Measurements from ENCODE around the gene LONP1. TPM values are rescaled to one million over a fixed set of nuclear protein-coding genes. Genes with fewer than 3 reads are reported as not detected.

The LONP1 gene
- total and polyA plus RNA-seq, 2 of the 8 experiments (the other 6 are each of a cell fraction or from before 2014, with no cell fraction given), result 98.1 to 117 TPM

DNA sequence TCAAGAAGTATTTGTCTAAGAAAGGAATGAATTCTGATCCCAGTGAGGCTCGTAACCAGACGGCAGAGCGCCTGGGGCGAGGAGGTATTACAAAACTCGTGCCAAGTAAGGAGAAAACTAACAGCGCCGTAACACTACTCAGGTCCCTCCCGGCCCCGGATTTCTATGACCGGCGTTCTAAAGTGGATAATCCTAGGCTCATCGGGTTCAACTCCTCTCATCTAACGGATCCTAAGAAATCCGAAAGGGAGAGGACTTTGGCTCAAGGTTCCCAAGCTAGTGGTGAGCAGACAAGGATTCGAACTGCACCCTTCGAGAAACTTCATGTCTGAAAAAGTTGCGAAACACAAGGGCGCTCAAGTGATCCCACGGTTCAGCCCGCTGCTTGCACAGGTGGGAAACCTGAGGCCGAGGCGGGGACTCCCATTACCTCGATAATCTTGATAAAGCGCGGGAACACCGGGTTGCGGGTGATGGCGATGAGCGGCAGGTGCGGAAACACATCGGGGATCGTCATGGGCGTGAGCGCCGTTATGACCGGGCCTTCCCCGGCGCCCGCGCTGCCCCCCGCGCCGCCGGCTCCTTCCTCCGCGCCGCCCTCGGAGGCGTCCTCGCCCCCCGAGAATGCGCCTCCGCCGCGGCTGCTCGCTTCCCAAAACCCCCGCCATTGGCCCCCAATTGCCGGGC is 529 bp downstream of the LONP1 start:
- no peak overlapping the region for H3K18ac ChIP-seq (ENCODE audit: extremely low read depth, low read length)
- H3K9me3 ChIP-seq (ENCODE audit: insufficient read depth in 2 of 2, low read depth in 1 of 2, low read length in 1 of 2), result no peaks in the 10 kb centered on the region
- H2BK120ac ChIP-seq (replicated peaks; ENCODE audit: low read depth, low read length), result no peak overlapping the region
- ChIA-PET CTCF (ENCODE audit: partially characterized antibody) (interaction anchor here (0.6 to 4.0 kb wide), 5 partner anchors 23 to 370 kb away, joined by 3 to 17 read pairs (median 3); partner anchors contain the start of gene RPL36), POLR2A (ENCODE audit: partially characterized antibody) (interaction anchor here (0.6 to 22.4 kb wide), 33 partner anchors 7 to 1664 kb away, joined by 3 to 620 read pairs (median 5); partner anchors contain the start of genes DUS3L, FUT3, RPL36 and SAFB)
- peaks cover 6 to 13% of the 10 kb centered on the region in 2 experiments for H4K20me1 ChIP-seq (replicated peaks in 1 of 2; ENCODE audit: control insufficient read depth in 1 of 2, insufficient read depth in 2 of 2, low read length in 2 of 2)
- H2AK5ac ChIP-seq (ENCODE audit: low read depth, low read length), result 0 out of 2 replicates have a peak overlapping the region, but pooled peaks have one; percentile 56
- H3K4me3 ChIP-seq (ENCODE audit: extremely low read depth in 1 of 4, insufficient read depth in 2 of 4, low read depth in 3 of 4, low read length in 4 of 4), result peak overlapping the region; percentile 71 to 100 (median 98)
- peak overlapping the region; percentile 97 for H3K27ac ChIP-seq (ENCODE audit: low read depth, low read length)
- H2BK15ac ChIP-seq (ENCODE audit: low read length), result no peak overlapping the region
- no peak for FAIRE-seq
- no peak overlapping the region for H2BK12ac ChIP-seq (ENCODE audit: low read depth, low read length)
- H2BK5ac ChIP-seq (ENCODE audit: low read depth, low read length), result peak overlapping the region; percentile 66; the same call in 1 of the 2 replicates
- H3K23me2 ChIP-seq (ENCODE audit: low read depth, low read length), result peaks cover 7% of the 10 kb centered on the region
- peaks cover 0 to 8% (median 2%) of the 10 kb centered on the region in 4 experiments; a peak in 4 of 8 replicates for H3K36me3 ChIP-seq (ENCODE audit: control insufficient read depth in 2 of 4, insufficient read depth in 4 of 4, low read length in 3 of 4)
- peak overlapping the region; percentile 97 for H4K8ac ChIP-seq (ENCODE audit: extremely low read depth, insufficient read depth, low read length)
- no peaks in the 10 kb centered on the region for H3K27me3 ChIP-seq (replicated peaks in 1 of 4; ENCODE audit: control insufficient read depth in 3 of 4, extremely low read depth in 1 of 4, insufficient read depth in 3 of 4, low read length in 3 of 4)
- H3K4me2 ChIP-seq (ENCODE audit: insufficient read depth in 1 of 2, low read depth in 2 of 2, low read length in 2 of 2), result peak overlapping the region; percentile 55 to 88
- peak overlapping the region; percentile 97 to 99 (median 98) for H3K9ac ChIP-seq (replicated peaks in 1 of 4; ENCODE audit: extremely low read depth in 1 of 4, low read depth in 3 of 4, low read length in 3 of 4)
- peak in 1 of 2 experiments; percentile 49 for DNase-seq (ENCODE audit: low read depth in 1 of 2, low spot score in 2 of 2)
- no peak overlapping the region for H3K23ac ChIP-seq (ENCODE audit: insufficient read length)
- H4K5ac ChIP-seq (ENCODE audit: insufficient read length, low read depth, low read length), result peak overlapping the region; percentile 57
- 3% methylated on average over 36 of the region's 58 CpGs; no CpG with 5 or more reads in 1 of the 2 experiments for WGBS, 2 experiments (ENCODE audit: extremely low coverage in 1 of 2, insufficient coverage in 1 of 2, insufficient read length in 1 of 2, insufficient replicate concordance in 2 of 2, low coverage in 1 of 2, low lambda C conversion rate in 2 of 2, missing lambda C conversion rate in 1 of 2)
- H3K14ac ChIP-seq (ENCODE audit: insufficient read length), result no peak overlapping the region
- H3K56ac ChIP-seq (replicated peaks; ENCODE audit: insufficient read length, low read depth, low read length), result peak overlapping the region; percentile 54
- no peak overlapping the region for H3K4ac ChIP-seq (replicated peaks; ENCODE audit: insufficient read length, low read depth, low read length)
- peaks cover 34 to 45% of the 10 kb centered on the region in 2 experiments for H3K79me2 ChIP-seq (ENCODE audit: control insufficient read depth in 1 of 2, insufficient read depth in 2 of 2, low read length in 2 of 2)
- TF ChIP-seq CEBPB (IDR thresholded peaks at IDR 0.05; ENCODE audit: low read depth, low read length) (peak; percentile 78), TAF1 (IDR thresholded peaks at IDR 0.05; ENCODE audit: low read depth, low read length) (no peak), ASH2L (IDR thresholded peaks at IDR 0.05; ENCODE audit: low read length) (peak; percentile 57), SAP30 (IDR thresholded peaks at IDR 0.05; ENCODE audit: insufficient read depth, insufficient replicate concordance, low read length) (peak; percentile 31), KDM1A (IDR thresholded peaks at IDR 0.05; ENCODE audit: borderline replicate concordance, low read length) (no peak), PHF8 (conservative IDR thresholded peaks at IDR 0.05; ENCODE audit: low read depth, low read length) (no peak), RAD21 (IDR thresholded peaks at IDR 0.05 in 1 of 2, conservative IDR thresholded peaks at IDR 0.05 in 1 of 2; ENCODE audit: low read depth in 2 of 2, low read length in 2 of 2) (no peak)
- no peak overlapping the region for H4K91ac ChIP-seq (replicated peaks; ENCODE audit: insufficient read length, low read length)
- no peaks in the 10 kb centered on the region; a peak in 2 of 7 replicates for H3K4me1 ChIP-seq (replicated peaks in 1 of 4; ENCODE audit: control insufficient read depth in 3 of 4, insufficient read depth in 4 of 4, low read length in 3 of 4)
- H3K79me1 ChIP-seq (ENCODE audit: low read depth, low read length), result peaks cover 10% of the 10 kb centered on the region; the same call in 1 of the 2 replicates
- no peak overlapping the region for H2BK20ac ChIP-seq (ENCODE audit: low read length)
- H2AFZ ChIP-seq (ENCODE audit: low read length), result no peak overlapping the region

Measured in H1 (cell line).